Measurements from ENCODE around the gene IFT88.

IFT88 gene
- 10.1 reads per million, percentile 32 among the genes with 10 or more reads in this experiment for total RNA-seq

GRCh38 chr13:20566898-20567874 lies at the start of gene IFT88:
Gene IFT88, plus strand, starts transcription at chr13:20567157. Its CDS starts 7,229 bp downstream, at chr13:20574386.
- DNase-seq = peak; percentile 67

- DNase-seq = no peak
Measured at GRCh38 chr13:20518660-20519100, 48.3 kb upstream of the IFT88 start.

- no peak for DNase-seq
Measured at GRCh38 chr13:20519875-20520274, 47.1 kb upstream of the IFT88 start.

- DNase-seq = no peak
Measured at GRCh38 chr13:20521364-20522115, 45.4 kb upstream of the IFT88 start.

GRCh38 chr13:20525144-20525600 lies 41.8 kb upstream of the IFT88 start:
- DNase-seq = peak; percentile 2

- peak; percentile 56 for DNase-seq
Measured at GRCh38 chr13:20525601-20526544, 41.1 kb upstream of the IFT88 start, which contains the start of gene CRYL1. Gene CRYL1, minus strand, starts transcription at chr13:20525857. Its CDS starts 63 bp downstream, at chr13:20525794.

- DNase-seq = no peak
Measured at GRCh38 chr13:20526664-20527063, 40.3 kb upstream of the IFT88 start.

- no peak for DNase-seq
Measured at GRCh38 chr13:20528452-20528851, 38.5 kb upstream of the IFT88 start.

- DNase-seq = no peak
Measured at GRCh38 chr13:20534038-20534608, 32.8 kb upstream of the IFT88 start.

- no peak for DNase-seq
Measured at GRCh38 chr13:20536992-20537391, 30.0 kb upstream of the IFT88 start.

- no peak for DNase-seq
Measured at GRCh38 chr13:20544201-20544923, 22.6 kb upstream of the IFT88 start.

GRCh38 chr13:20546556-20546955 lies 20.4 kb upstream of the IFT88 start:
- DNase-seq = no peak

- no peak for DNase-seq
Measured at GRCh38 chr13:20547479-20547908, 19.5 kb upstream of the IFT88 start.

GRCh38 chr13:20550799-20551198 lies 16.2 kb upstream of the IFT88 start:
- DNase-seq = no peak

- DNase-seq = no peak
Measured at GRCh38 chr13:20553311-20553710, 13.6 kb upstream of the IFT88 start.

- DNase-seq = no peak
Measured at GRCh38 chr13:20558982-20559381, 8.0 kb upstream of the IFT88 start.

GRCh38 chr13:20559659-20560356 lies 7.1 kb upstream of the IFT88 start:
- no peak for DNase-seq

GRCh38 chr13:20561741-20562140 lies 5.2 kb upstream of the IFT88 start:
- no peak for DNase-seq

- DNase-seq = no peak
Measured at GRCh38 chr13:20565115-20565736, 1.7 kb upstream of the IFT88 start.

- peak; percentile 2 for DNase-seq
Measured at GRCh38 chr13:20566468-20566897, 474 bp upstream of the IFT88 start.
